Keratinocyte (primary cell): ENCODE results near the gene LRFN3. TPM values are rescaled to one million over a fixed set of nuclear protein-coding genes. Genes with fewer than 3 reads are reported as not detected.

Experiments used
- DNase-seq: peaks from one replicate; pipeline ENCODE4 v3.0.0-alpha.2; 2011; ENCODE audit warnings: low read depth, missing footprints, low spot score
- FAIRE-seq: peaks from 2 replicates; lab custom pipeline; 2011; peaks lifted over from hg19 to GRCh38; lab: Jason Lieb, UNC
- H2AFZ ChIP-seq: 2 replicates; pipeline ENCODE4 v1.6.0; 2012; ENCODE audit warnings: low read length, control low read depth, inconsistent platforms; ENCODE audit not compliant: control insufficient read depth
- H3K27ac ChIP-seq: 2 replicates; pipeline ENCODE4 v1.5.1; 2011; ENCODE audit warnings: low read length; ENCODE audit not compliant: control insufficient read depth, insufficient read depth
- H3K27me3 ChIP-seq: 3 replicates; pipeline ENCODE4 v1.6.0; 2011; ENCODE audit warnings: low read length; ENCODE audit not compliant: control insufficient read depth, insufficient read depth; ENCODE audit errors: extremely low read depth
- H3K36me3 ChIP-seq, 2 experiments: 2 replicates in 1 of 2; 3 replicates in 1 of 2; pipeline ENCODE4 v1.5.1; 2011; ENCODE audit warnings: low read length in 2 of 2, mild to moderate bottlenecking in 1 of 2; ENCODE audit not compliant: control insufficient read depth in 2 of 2, insufficient read depth in 2 of 2; ENCODE audit errors: extremely low read depth in 1 of 2
- H3K4me1 ChIP-seq: 3 replicates; pipeline ENCODE4 v1.5.1; 2011; ENCODE audit warnings: low read length; ENCODE audit not compliant: control insufficient read depth, insufficient read depth; ENCODE audit errors: extremely low read depth
- H3K4me2 ChIP-seq: 3 replicates; pipeline ENCODE4 v1.6.0; 2011; ENCODE audit warnings: low read depth, low read length; ENCODE audit not compliant: control insufficient read depth, insufficient read depth; ENCODE audit errors: extremely low read depth
- H3K4me3 ChIP-seq, 3 experiments: fragments of 200-600 bp in 1 of 3; sonication (generic) in 1 of 3; 2 replicates in 2 of 3; 3 replicates in 1 of 3; pipeline ENCODE4 v1.5.1; 2011 to 2016; ENCODE audit warnings: low read length in 3 of 3, mild to moderate bottlenecking in 3 of 3, control low read depth in 2 of 3, inconsistent platforms in 1 of 3, low read depth in 1 of 3, mixed read lengths in 1 of 3, mixed run types in 1 of 3, moderate library complexity in 1 of 3; ENCODE audit not compliant: control insufficient read depth in 2 of 3, insufficient read depth in 2 of 3; ENCODE audit errors: extremely low read depth in 1 of 3
- H3K79me2 ChIP-seq: 2 replicates; pipeline ENCODE4 v1.6.0; 2012; ENCODE audit warnings: low read length; ENCODE audit not compliant: control insufficient read depth, insufficient read depth
- H3K9ac ChIP-seq: 3 replicates; pipeline ENCODE4 v1.6.0; 2011; ENCODE audit warnings: low read length; ENCODE audit not compliant: control insufficient read depth, insufficient read depth; ENCODE audit errors: extremely low read depth
- H3K9me1 ChIP-seq: 3 replicates; pipeline ENCODE4 v1.6.0; 2011; ENCODE audit warnings: low read length; ENCODE audit not compliant: control insufficient read depth, insufficient read depth; ENCODE audit errors: extremely low read depth
- H3K9me3 ChIP-seq: 2 replicates; pipeline ENCODE4 v1.5.1; 2012; ENCODE audit warnings: low read depth, low read length; ENCODE audit not compliant: control insufficient read depth
- H4K20me1 ChIP-seq: 3 replicates; pipeline ENCODE4 v1.6.0; 2011; ENCODE audit warnings: low read length; ENCODE audit not compliant: control insufficient read depth, insufficient read depth; ENCODE audit errors: extremely low read depth
- EZH2 ChIP-seq: IDR thresholded peaks from one replicate; pipeline ENCODE4 v1.6.1; 2012; ENCODE audit warnings: inconsistent platforms, mild to moderate bottlenecking, low read length, moderate library complexity
- dilution Hi-C: fragments of 300-500 bp; cut with MboI; formaldehyde crosslinking; loops from one replicate; pipeline ENCODE4 v1.7.0; 2020; ENCODE audit warnings: low sequenced_read_pairs; ENCODE audit not compliant: extremely low pct_ligation_motif_present
- polyA plus RNA-seq, 5 experiments: library from polyadenylated mRNA; depleted of rRNA in 3 of 5; stranded (reverse) in 3 of 5; stranded (forward) in 1 of 5; unstranded in 1 of 5; fragments of >200 nt; gene quantifications; 1 replicate in 1 of 5; 2 replicates in 3 of 5; 3 replicates in 1 of 5; pipeline versions ENCODE4 v1.2.1 to v1.2.3, GENCODE V29; 2011 to 2012; ENCODE audit warnings: missing spikeins in 2 of 5, low read depth in 1 of 5, low replicate concordance in 1 of 5
- TF ChIP-seq, protein P1 (sequence below), 3 experiments: IDR thresholded peaks in 1 of 3; conservative IDR thresholded peaks in 1 of 3; optimal IDR thresholded peaks in 1 of 3; 2 replicates in 2 of 3; 3 replicates in 1 of 3; pipeline versions ENCODE3 to v1.5.1; 2011; ENCODE audit warnings: low read length in 3 of 3, mild to moderate bottlenecking in 3 of 3, moderate library complexity in 2 of 3, control low read depth in 1 of 3, inconsistent platforms in 1 of 3; ENCODE audit not compliant: insufficient read depth in 2 of 3; ENCODE audit errors: extremely low read depth in 1 of 3

The LRFN3 gene
- polyA plus RNA-seq, 1 donor (not counting 4 experiments of a cell fraction or from before 2014, with no cell fraction given): 0.73 TPM

DNA sequence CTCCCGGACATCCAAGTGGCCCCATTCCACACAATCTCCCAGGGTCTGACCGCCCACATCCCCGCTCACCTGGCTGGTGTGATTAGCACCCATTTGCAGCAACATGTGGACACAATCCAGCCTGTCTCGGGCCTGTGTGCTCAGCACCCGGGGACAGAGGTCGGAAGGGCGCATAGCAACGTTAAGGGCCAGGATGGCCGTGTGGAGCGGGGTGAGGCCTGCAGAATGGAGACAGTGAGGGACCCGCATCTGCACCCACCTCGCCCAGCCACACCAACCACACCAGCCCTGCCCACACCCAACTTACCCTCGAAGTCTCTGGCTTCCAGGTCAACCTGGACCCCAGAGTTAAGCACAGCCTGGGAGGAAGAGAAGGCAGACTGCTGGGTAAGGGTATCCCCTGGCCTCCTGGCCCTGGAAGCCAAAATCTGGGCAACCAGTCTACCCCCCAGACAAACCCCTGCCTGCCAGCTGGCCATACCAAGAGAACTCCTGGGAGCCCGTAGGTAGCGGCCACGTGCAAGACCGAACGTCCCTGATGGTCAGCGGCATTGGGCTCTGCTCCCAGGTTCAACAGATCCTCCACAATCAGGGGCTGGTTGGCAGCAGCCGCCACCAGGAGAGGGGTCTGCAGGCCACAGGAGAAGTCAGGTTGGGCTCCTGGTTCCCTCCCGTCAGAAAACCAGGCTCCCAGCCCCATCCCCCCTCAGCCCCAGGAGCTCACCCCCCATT lies 40.1 kb upstream of the LRFN3 start:
- no peak for DNase-seq
- no peak overlapping the region for H3K4me3 ChIP-seq
- H3K4me1 ChIP-seq: peaks cover 6% of the 10 kb centered on the region
- H3K79me2 ChIP-seq: peaks cover 19% of the 10 kb centered on the region
- no peaks in the 10 kb centered on the region for H3K27me3 ChIP-seq
- TF ChIP-seq, protein P1, sequence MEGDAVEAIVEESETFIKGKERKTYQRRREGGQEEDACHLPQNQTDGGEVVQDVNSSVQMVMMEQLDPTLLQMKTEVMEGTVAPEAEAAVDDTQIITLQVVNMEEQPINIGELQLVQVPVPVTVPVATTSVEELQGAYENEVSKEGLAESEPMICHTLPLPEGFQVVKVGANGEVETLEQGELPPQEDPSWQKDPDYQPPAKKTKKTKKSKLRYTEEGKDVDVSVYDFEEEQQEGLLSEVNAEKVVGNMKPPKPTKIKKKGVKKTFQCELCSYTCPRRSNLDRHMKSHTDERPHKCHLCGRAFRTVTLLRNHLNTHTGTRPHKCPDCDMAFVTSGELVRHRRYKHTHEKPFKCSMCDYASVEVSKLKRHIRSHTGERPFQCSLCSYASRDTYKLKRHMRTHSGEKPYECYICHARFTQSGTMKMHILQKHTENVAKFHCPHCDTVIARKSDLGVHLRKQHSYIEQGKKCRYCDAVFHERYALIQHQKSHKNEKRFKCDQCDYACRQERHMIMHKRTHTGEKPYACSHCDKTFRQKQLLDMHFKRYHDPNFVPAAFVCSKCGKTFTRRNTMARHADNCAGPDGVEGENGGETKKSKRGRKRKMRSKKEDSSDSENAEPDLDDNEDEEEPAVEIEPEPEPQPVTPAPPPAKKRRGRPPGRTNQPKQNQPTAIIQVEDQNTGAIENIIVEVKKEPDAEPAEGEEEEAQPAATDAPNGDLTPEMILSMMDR (optimal IDR thresholded peaks at IDR 0.05 in 1 of 3, IDR thresholded peaks at IDR 0.05 in 1 of 3, conservative IDR thresholded peaks at IDR 0.05 in 1 of 3; ENCODE audit: extremely low read depth in 1 of 3, insufficient read depth in 2 of 3, low read length in 3 of 3): no peak
- no peak for TF ChIP-seq EZH2
- H3K9me3 ChIP-seq: no peaks in the 10 kb centered on the region
- dilution Hi-C loops: no loop called here
- H3K9me1 ChIP-seq: no peaks in the 10 kb centered on the region
- peaks cover 7 to 25% of the 10 kb centered on the region in 2 experiments for H3K36me3 ChIP-seq
- no peaks in the 10 kb centered on the region for H4K20me1 ChIP-seq
- no peak overlapping the region for H3K27ac ChIP-seq
- no peak overlapping the region for H2AFZ ChIP-seq
- no peak for FAIRE-seq
- no peak overlapping the region for H3K4me2 ChIP-seq
- H3K9ac ChIP-seq: no peak overlapping the region

DNA sequence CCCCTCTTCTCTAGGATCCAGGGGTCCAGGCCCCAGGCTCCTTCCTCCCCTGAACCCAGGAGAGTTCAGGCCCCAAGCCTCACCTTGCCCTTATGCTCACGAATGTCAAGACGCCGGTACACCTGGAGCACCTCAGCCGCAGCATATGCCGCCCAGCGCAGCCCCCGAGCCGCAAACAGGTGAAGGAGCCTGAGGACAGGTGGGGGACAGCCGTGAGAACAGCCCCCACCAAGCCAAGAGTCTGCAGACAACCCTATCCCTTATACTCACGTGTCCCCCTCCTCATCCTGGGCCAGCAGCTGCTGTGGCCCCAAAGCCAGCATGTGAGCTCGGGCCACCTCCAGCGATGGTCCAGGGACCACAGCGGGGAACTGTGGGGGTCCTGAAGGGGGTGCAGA lies 39.5 kb upstream of the LRFN3 start:
- FAIRE-seq: no peak
- Histone ChIP-seq H3K36me3 (peaks cover 7 to 25% of the 10 kb centered on the region in 2 experiments), H3K9me1 (no peaks in the 10 kb centered on the region), H3K79me2 (peaks cover 19% of the 10 kb centered on the region), H3K27me3 (no peaks in the 10 kb centered on the region), H3K9ac (no peak overlapping the region), H3K9me3 (no peaks in the 10 kb centered on the region), H3K27ac (no peak overlapping the region), H3K4me2 (no peak overlapping the region), H2AFZ (no peak overlapping the region), H3K4me1 (peaks cover 12% of the 10 kb centered on the region), H3K4me3 (no peak overlapping the region), H4K20me1 (no peaks in the 10 kb centered on the region)
- dilution Hi-C loops: no loop called here
- DNase-seq: no peak
- no peak for TF ChIP-seq EZH2
- TF ChIP-seq, protein P1 (optimal IDR thresholded peaks at IDR 0.05 in 1 of 3, IDR thresholded peaks at IDR 0.05 in 1 of 3, conservative IDR thresholded peaks at IDR 0.05 in 1 of 3; ENCODE audit: extremely low read depth in 1 of 3, insufficient read depth in 2 of 3, low read length in 3 of 3): no peak
